ENCODE measurements around the gene R3HDM1.
"Not testable (repeated sequence)": the region's sequence is repeated elsewhere in the genome, so short reads cannot be mapped to it uniquely, and the experiment has no call there.

GRCh38 chr2:135654239-135654638 is 123.0 kb downstream of the R3HDM1 start:
- not testable (repeated sequence) for TF ChIP-seq POLR2A (IDR thresholded peaks at IDR 0.05)
- TF ChIP-seq, protein P1, sequence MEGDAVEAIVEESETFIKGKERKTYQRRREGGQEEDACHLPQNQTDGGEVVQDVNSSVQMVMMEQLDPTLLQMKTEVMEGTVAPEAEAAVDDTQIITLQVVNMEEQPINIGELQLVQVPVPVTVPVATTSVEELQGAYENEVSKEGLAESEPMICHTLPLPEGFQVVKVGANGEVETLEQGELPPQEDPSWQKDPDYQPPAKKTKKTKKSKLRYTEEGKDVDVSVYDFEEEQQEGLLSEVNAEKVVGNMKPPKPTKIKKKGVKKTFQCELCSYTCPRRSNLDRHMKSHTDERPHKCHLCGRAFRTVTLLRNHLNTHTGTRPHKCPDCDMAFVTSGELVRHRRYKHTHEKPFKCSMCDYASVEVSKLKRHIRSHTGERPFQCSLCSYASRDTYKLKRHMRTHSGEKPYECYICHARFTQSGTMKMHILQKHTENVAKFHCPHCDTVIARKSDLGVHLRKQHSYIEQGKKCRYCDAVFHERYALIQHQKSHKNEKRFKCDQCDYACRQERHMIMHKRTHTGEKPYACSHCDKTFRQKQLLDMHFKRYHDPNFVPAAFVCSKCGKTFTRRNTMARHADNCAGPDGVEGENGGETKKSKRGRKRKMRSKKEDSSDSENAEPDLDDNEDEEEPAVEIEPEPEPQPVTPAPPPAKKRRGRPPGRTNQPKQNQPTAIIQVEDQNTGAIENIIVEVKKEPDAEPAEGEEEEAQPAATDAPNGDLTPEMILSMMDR (IDR thresholded peaks at IDR 0.05), result not testable (repeated sequence)

Measured in right lobe of liver (tissue), 4 donors.